ENCODE data around the gene MAP3K20.
A peak's percentile ranks its signal among the peaks of the same experiment; 100 is the strongest.
"Not testable (repeated sequence)": the region's sequence is repeated elsewhere in the genome, so short reads cannot be mapped to it uniquely, and the experiment has no call there.

The MAP3K20 gene

DNA sequence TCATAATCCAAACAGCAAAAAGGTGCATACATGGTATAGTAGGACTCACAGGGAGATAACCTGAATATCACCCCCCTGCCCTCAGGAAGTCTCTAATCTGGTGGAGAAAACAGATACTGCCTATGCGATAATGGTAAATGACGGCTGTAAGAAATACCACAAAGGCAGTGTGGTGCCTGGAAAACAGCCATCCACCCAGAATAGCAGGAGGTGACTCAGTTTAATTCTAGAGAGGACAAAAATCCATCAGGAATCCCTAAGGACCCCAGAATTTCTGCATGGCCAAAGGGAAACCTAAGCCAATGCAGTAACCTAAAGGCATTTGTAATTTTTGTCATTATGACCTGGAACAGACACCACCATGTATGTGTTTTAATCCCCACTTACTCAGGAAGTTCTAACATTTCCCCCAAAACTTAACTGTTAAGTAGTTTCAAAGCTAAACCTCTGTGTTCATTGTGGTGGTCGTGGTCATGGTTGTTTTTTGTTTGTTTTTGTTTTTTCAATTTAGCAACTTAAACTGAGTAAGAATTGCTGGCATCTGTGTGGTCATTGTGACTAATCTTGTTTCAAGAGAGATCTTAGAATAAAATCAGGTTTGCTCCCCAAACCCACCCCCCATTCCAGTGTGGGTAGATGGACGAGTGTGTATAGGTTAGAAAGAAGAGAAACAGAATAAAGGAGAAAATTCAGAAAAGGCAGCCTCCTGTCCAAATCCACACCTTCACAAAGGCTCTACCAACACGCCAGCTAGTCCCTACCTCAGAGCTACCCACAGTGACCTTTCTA lies 157.5 kb downstream of the MAP3K20 start:
- no peak for FAIRE-seq

GRCh38 chr2:173235947-173236803 lies 160.5 kb downstream of the MAP3K20 start:
- FAIRE-seq: no peak
- no peak for TF ChIP-seq POLR2A (IDR thresholded peaks at IDR 0.05; ENCODE audit: low read depth, low read length)
- DNase-seq (ENCODE audit: insufficient read length, low spot score): no peak

More for the DNA sequence above, 157.5 kb downstream of the MAP3K20 start:
- no peak for DNase-seq (ENCODE audit: insufficient read length, low spot score)
- no peak for TF ChIP-seq POLR2A (IDR thresholded peaks at IDR 0.05; ENCODE audit: low read depth, low read length)

DNA sequence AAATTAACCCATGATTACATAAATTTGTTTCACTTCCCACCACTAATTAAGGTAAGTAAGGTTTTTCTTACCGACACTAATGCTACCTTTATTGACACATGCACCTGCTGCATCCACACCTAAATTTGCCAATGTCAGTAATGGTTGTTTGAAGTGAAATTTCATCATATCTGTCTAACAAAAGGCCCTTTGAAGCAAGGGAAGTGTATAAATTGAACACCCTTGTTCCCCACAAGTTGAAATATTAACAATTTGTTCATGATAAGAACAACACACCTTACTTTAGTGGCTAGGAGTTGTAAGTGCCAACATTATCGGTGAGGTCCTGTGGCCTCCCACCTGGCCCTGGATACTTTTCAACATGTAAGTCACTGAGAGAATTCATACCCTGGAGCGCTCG lies 162.7 kb downstream of the MAP3K20 start:
- DNase-seq (ENCODE audit: insufficient read length, low spot score) (no peak), FAIRE-seq (no peak)
- TF ChIP-seq POLR2A (IDR thresholded peaks at IDR 0.05; ENCODE audit: low read depth, low read length): no peak

DNA sequence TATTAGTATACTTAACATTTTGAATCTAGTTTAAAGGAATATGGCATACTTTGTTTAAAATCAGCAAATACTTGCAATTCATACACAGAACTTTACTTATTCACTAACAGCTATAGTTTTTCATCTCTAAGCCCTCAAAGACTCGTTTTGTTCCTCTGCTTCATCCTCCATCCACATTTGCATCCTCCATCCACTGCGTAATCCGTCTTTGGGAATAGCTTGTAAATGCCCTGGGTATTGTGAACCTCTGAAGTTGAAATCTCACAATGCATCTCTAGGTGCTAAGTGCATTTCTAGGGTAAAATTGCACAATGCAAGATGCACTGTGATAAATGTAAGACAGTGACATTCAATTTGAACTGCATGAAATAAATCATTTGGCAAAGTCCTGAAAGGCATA lies 163.2 kb downstream of the MAP3K20 start:
- FAIRE-seq: no peak
- no peak for DNase-seq (ENCODE audit: insufficient read length, low spot score)
- no peak for TF ChIP-seq POLR2A (IDR thresholded peaks at IDR 0.05; ENCODE audit: low read depth, low read length)

GRCh38 chr2:173239644-173240043 lies 164.0 kb downstream of the MAP3K20 start:
- FAIRE-seq: no peak
- DNase-seq (ENCODE audit: insufficient read length, low spot score): no peak
- no peak for TF ChIP-seq POLR2A (IDR thresholded peaks at IDR 0.05; ENCODE audit: low read depth, low read length)

DNA sequence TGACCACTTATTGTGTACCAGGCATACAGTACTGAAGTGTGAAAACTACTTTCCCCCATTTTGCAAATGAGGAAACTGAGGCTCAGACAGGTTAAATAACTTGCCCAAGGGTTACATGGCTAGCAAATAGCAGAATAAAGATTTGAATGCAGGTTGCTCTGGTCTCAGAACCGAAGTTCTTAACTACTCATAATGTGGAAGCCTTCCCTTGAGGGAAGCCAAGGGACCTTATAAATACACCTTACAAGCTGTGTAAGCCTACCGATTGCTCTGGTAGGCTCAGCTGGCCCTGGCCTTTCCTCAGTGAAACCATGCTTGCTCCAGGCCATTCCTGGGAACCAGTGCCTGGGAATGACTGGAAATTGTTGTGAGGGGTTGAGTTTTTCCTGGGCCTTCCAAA lies 164.4 kb downstream of the MAP3K20 start:
- no peak for TF ChIP-seq POLR2A (IDR thresholded peaks at IDR 0.05; ENCODE audit: low read depth, low read length)
- FAIRE-seq (no peak), DNase-seq (ENCODE audit: insufficient read length, low spot score) (no peak)

DNA sequence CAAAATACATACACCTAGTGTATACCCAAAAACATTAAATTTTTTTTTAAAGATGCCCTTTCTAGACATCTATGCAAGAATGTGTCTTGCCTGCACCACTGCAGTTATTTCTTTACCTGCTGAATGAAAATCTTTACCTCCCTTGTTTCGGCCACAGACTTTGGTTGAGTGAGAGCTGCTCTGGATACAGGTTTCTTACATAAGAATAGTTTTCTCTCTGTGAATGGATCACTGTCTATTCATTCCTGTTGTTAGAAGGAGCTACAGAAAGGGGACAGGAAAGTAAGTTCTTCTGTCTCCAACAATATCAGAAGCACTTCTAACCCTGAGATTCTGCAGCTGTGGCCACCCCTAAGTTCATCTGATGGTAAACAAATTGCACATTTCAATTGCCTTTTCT lies 166.0 kb downstream of the MAP3K20 start:
- FAIRE-seq: no peak
- no peak for TF ChIP-seq POLR2A (IDR thresholded peaks at IDR 0.05; ENCODE audit: low read depth, low read length)
- no peak for DNase-seq (ENCODE audit: insufficient read length, low spot score)

- DNase-seq (ENCODE audit: insufficient read length, low spot score) (no peak), FAIRE-seq (no peak)
- TF ChIP-seq POLR2A (IDR thresholded peaks at IDR 0.05; ENCODE audit: low read depth, low read length): no peak
These were observed 171.5 kb downstream of the MAP3K20 start for GRCh38 chr2:173247156-173247555.

- FAIRE-seq (no peak), DNase-seq (ENCODE audit: insufficient read length, low spot score) (no peak)
- no peak for TF ChIP-seq POLR2A (IDR thresholded peaks at IDR 0.05; ENCODE audit: low read depth, low read length)
These were observed 172.7 kb downstream of the MAP3K20 start for GRCh38 chr2:173248381-173248780.

- peak; percentile 33 for FAIRE-seq
- TF ChIP-seq POLR2A (IDR thresholded peaks at IDR 0.05; ENCODE audit: low read depth, low read length): no peak
- DNase-seq (ENCODE audit: insufficient read length, low spot score): no peak
These were observed 174.3 kb downstream of the MAP3K20 start for GRCh38 chr2:173249661-173250641.

GRCh38 chr2:173251225-173251624 lies 175.6 kb downstream of the MAP3K20 start:
- DNase-seq (ENCODE audit: insufficient read length, low spot score): no peak
- TF ChIP-seq POLR2A (IDR thresholded peaks at IDR 0.05; ENCODE audit: low read depth, low read length): no peak
- no peak for FAIRE-seq

- DNase-seq (ENCODE audit: insufficient read length, low spot score): no peak
- no peak for FAIRE-seq
- no peak for TF ChIP-seq POLR2A (IDR thresholded peaks at IDR 0.05; ENCODE audit: low read depth, low read length)
These were observed 176.9 kb downstream of the MAP3K20 start for GRCh38 chr2:173252581-173252980.

DNA sequence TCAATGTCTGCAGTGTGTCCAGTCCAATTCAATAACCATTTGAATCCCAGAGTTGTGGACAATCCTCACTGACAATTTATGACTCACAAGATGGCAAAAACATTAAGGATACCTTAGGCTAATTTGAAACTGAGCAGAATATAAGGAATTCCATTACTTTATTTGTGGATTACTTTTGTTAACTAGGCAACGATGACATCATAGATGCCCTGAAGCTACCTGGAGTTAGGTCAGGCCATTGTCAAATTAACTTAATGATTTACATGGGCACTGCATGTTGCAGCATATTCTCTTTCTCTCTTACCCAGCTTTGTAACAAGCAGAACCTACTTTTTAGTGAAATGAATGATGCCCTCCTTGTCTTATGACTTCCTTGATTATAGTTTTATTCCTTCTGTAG lies 179.0 kb downstream of the MAP3K20 start:
- DNase-seq (ENCODE audit: insufficient read length, low spot score) (no peak), FAIRE-seq (no peak)
- no peak for TF ChIP-seq POLR2A (IDR thresholded peaks at IDR 0.05; ENCODE audit: low read depth, low read length)

GRCh38 chr2:173258701-173259100 lies 183.1 kb downstream of the MAP3K20 start:
- DNase-seq (ENCODE audit: insufficient read length, low spot score) (no peak), FAIRE-seq (no peak)
- no peak for TF ChIP-seq POLR2A (IDR thresholded peaks at IDR 0.05; ENCODE audit: low read depth, low read length)

DNA sequence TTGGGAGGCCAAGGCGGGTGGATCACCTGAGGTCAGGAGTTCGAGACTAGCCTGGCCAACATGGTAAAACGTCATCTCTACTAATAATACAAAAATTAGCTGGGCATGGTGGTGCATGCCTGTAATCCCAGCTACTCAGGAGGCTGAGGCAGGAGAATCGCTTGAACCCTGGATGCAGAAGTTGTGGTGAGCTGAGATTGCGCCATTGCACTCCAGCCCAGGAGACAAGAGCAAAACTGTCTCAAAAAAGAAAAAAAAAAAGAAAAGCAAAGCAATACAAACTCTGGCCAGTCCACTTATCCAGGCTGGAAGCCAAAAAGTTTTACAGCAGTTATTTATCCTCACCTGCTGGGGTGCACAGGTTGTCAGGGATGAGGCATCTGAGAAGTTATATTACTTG lies 186.7 kb downstream of the MAP3K20 start:
- FAIRE-seq; DNase-seq (ENCODE audit: insufficient read length, low spot score): not testable (repeated sequence)
